ENCODE data around the gene LANCL3.

Gene LANCL3

GRCh38 chrX:37651921-37652452 is 80.5 kb downstream of the LANCL3 start:
- Mint-ChIP-seq H3K27ac (no peak overlapping the region), H3K4me1 (no peaks in the 10 kb centered on the region), H3K9me3 (no peaks in the 10 kb centered on the region), H3K27me3 (no peaks in the 10 kb centered on the region), H3K36me3 (ENCODE audit: low read depth) (no peaks in the 10 kb centered on the region), H3K4me3 (no peak overlapping the region)
- DNase-seq (no peak), ATAC-seq (no peak)

GRCh38 chrX:37652589-37653231 is 81.2 kb downstream of the LANCL3 start:
- DNase-seq (no peak), ATAC-seq (no peak)
- H3K4me1 Mint-ChIP-seq: no peaks in the 10 kb centered on the region
- no peaks in the 10 kb centered on the region for H3K9me3 Mint-ChIP-seq
- no peak overlapping the region for H3K4me3 Mint-ChIP-seq
- H3K36me3 Mint-ChIP-seq (ENCODE audit: low read depth): no peaks in the 10 kb centered on the region
- H3K27ac Mint-ChIP-seq: no peak overlapping the region
- no peaks in the 10 kb centered on the region for H3K27me3 Mint-ChIP-seq

GRCh38 chrX:37653397-37654085 is 82.1 kb downstream of the LANCL3 start:
- H3K4me1 Mint-ChIP-seq: no peaks in the 10 kb centered on the region
- no peaks in the 10 kb centered on the region for H3K9me3 Mint-ChIP-seq
- H3K4me3 Mint-ChIP-seq: no peak overlapping the region
- H3K27me3 Mint-ChIP-seq: no peaks in the 10 kb centered on the region
- ATAC-seq (no peak), DNase-seq (no peak)
- no peak overlapping the region for H3K27ac Mint-ChIP-seq
- no peaks in the 10 kb centered on the region for H3K36me3 Mint-ChIP-seq (ENCODE audit: low read depth)

DNA sequence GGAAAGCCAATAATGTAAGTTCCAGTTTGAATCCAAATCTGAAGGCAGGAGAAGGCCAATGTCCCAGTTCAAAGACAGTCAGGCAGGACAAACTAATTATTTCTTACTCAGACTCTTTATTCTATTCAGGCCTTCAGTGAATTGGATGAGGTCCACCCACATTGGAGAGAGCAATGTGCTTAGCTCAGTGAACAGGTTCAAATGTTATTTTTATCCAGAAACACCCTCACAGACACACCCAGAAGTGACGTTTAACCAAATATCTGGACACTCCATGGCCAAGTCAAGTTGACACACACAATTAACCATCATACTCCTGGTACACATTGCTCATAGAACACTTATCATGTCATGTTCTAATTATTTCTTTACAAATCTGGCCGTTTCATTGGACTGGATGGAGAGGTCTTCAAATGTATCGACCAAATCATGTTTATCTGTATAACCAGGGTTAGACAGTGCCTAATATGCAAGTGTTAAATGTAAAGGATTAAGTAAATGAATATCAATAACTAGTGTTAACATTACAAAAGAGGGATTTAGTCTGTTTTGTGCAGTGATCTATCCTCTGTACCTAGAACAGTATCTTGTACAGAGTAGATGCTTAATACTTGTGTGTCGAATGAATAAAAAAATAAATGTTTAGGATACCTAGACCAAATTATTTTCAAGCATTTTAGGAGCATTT is 87.0 kb downstream of the LANCL3 start:
- Mint-ChIP-seq H3K27ac (no peak overlapping the region), H3K4me3 (no peak overlapping the region), H3K27me3 (no peaks in the 10 kb centered on the region), H3K9me3 (no peaks in the 10 kb centered on the region), H3K36me3 (ENCODE audit: low read depth) (no peaks in the 10 kb centered on the region), H3K4me1 (no peaks in the 10 kb centered on the region)
- ATAC-seq: no peak
- DNase-seq: no peak

GRCh38 chrX:37659047-37659446 is 87.6 kb downstream of the LANCL3 start:
- Mint-ChIP-seq H3K36me3 (ENCODE audit: low read depth) (no peaks in the 10 kb centered on the region), H3K4me3 (no peak overlapping the region), H3K4me1 (no peaks in the 10 kb centered on the region), H3K27ac (no peak overlapping the region), H3K9me3 (no peaks in the 10 kb centered on the region), H3K27me3 (no peaks in the 10 kb centered on the region)
- ATAC-seq (no peak), DNase-seq (no peak)

DNA sequence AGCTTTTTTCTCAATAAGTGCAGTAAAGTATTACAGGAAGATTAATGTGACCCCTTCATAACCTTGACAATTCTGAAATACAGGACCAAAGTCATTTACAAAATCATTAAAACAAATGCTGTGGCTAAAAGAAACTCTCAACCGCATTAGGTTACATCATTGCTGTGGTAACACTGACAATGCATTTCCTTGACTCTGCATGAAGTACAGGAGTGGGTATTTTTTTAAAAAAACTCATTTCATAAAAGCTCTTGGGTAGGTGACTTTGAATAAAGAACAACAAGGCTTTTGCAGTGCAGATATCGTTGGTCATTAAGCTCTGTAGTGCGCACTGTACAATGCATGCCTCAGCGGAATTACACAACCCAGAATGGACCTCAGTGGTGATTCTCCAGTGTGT is 90.7 kb downstream of the LANCL3 start:
- no peaks in the 10 kb centered on the region for H3K27me3 Mint-ChIP-seq
- no peak overlapping the region for H3K27ac Mint-ChIP-seq
- no peaks in the 10 kb centered on the region for H3K36me3 Mint-ChIP-seq (ENCODE audit: low read depth)
- no peaks in the 10 kb centered on the region for H3K4me1 Mint-ChIP-seq
- H3K4me3 Mint-ChIP-seq: no peak overlapping the region
- no peak for ATAC-seq
- no peak for DNase-seq
- H3K9me3 Mint-ChIP-seq: no peaks in the 10 kb centered on the region

DNA sequence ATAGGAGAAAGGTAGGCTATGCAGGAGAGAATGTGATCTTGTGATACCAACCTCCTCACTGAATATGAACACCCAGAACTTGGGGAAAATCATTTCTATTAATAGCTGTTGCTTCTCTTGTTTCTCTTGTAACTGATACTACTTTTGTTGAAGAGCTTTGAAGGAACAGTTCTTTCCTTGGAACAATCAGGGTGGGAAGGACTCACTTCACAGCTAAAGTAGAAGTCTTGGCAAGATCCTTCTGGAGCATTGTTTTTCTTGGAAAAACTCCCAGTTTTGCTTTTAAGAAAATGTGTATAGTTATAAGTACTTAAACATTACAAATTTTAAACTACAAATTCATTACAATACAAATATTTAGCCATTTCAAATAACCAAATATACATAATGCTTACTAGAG is 95.1 kb downstream of the LANCL3 start:
- Mint-ChIP-seq H3K4me3 (no peak overlapping the region), H3K36me3 (ENCODE audit: low read depth) (no peaks in the 10 kb centered on the region), H3K9me3 (no peaks in the 10 kb centered on the region), H3K4me1 (no peaks in the 10 kb centered on the region), H3K27ac (no peak overlapping the region), H3K27me3 (no peaks in the 10 kb centered on the region)
- DNase-seq: no peak
- no peak for ATAC-seq

GRCh38 chrX:37667141-37667540 is 95.7 kb downstream of the LANCL3 start:
- no peak for DNase-seq
- Mint-ChIP-seq H3K27me3 (no peaks in the 10 kb centered on the region), H3K36me3 (ENCODE audit: low read depth) (no peaks in the 10 kb centered on the region), H3K27ac (no peak overlapping the region), H3K4me3 (no peak overlapping the region), H3K9me3 (no peaks in the 10 kb centered on the region), H3K4me1 (no peaks in the 10 kb centered on the region)
- no peak for ATAC-seq

GRCh38 chrX:37672563-37672962 is 101.1 kb downstream of the LANCL3 start:
- ATAC-seq (no peak), DNase-seq (no peak)
- Mint-ChIP-seq H3K36me3 (ENCODE audit: low read depth) (no peaks in the 10 kb centered on the region), H3K27ac (no peak overlapping the region), H3K4me1 (no peaks in the 10 kb centered on the region), H3K27me3 (peaks cover 2% of the 10 kb centered on the region), H3K4me3 (no peak overlapping the region), H3K9me3 (no peaks in the 10 kb centered on the region)

GRCh38 chrX:37676811-37677210 is 105.3 kb downstream of the LANCL3 start:
- no peaks in the 10 kb centered on the region for H3K9me3 Mint-ChIP-seq
- no peaks in the 10 kb centered on the region for H3K4me1 Mint-ChIP-seq
- H3K4me3 Mint-ChIP-seq: no peak overlapping the region
- H3K27ac Mint-ChIP-seq: no peak overlapping the region
- peaks cover 2% of the 10 kb centered on the region for H3K27me3 Mint-ChIP-seq
- H3K36me3 Mint-ChIP-seq (ENCODE audit: low read depth): no peaks in the 10 kb centered on the region
- no peak for DNase-seq
- no peak for ATAC-seq

GRCh38 chrX:37677243-37677642 is 105.8 kb downstream of the LANCL3 start:
- H3K9me3 Mint-ChIP-seq: no peaks in the 10 kb centered on the region
- H3K27ac Mint-ChIP-seq: no peak overlapping the region
- peaks cover 2% of the 10 kb centered on the region for H3K27me3 Mint-ChIP-seq
- DNase-seq: no peak
- ATAC-seq: no peak
- no peak overlapping the region for H3K4me3 Mint-ChIP-seq
- H3K36me3 Mint-ChIP-seq (ENCODE audit: low read depth): no peaks in the 10 kb centered on the region
- H3K4me1 Mint-ChIP-seq: no peaks in the 10 kb centered on the region

DNA sequence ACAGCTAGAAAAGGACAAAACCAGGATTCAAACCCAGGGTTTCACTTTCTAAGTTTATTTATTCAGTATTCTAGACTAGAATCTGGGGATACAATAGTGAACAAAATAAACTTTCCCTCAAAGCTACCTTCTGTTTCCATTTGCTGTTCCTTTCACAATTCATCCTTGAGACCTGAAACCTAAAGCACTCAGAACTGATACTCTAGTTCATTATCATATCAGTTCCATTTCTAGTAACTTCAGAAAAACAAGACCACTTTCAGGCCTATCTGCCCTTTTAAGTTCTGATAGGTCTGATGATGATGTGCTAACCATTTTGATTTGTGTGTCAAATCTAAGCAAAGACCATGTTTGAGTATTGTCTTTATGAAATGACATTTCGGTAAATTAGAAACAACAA is 106.3 kb downstream of the LANCL3 start:
- Mint-ChIP-seq H3K27me3 (no peaks in the 10 kb centered on the region), H3K36me3 (ENCODE audit: low read depth) (no peaks in the 10 kb centered on the region), H3K4me3 (no peak overlapping the region), H3K4me1 (no peaks in the 10 kb centered on the region), H3K9me3 (no peaks in the 10 kb centered on the region), H3K27ac (no peak overlapping the region)
- ATAC-seq (no peak), DNase-seq (no peak)

DNA sequence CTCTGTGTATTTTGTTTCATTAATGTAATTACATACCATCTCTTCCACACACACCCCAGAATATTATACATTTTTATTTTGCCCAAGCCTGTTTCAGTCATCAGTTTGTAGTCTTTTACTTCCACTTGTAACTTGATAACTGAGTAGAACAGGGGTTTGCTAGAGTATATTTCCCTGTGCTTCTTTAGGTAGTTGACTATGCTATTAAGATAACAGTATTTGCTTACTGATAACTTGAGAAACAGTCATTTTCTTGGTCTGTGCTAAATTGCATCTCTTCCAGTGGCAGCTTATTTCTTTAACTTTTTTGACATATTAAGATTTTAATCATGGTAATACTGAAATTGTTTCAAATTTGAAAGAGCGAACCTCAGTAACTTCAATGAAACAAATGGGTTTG is 107.1 kb downstream of the LANCL3 start:
- no peaks in the 10 kb centered on the region for H3K27me3 Mint-ChIP-seq
- no peaks in the 10 kb centered on the region for H3K4me1 Mint-ChIP-seq
- no peak overlapping the region for H3K4me3 Mint-ChIP-seq
- no peaks in the 10 kb centered on the region for H3K9me3 Mint-ChIP-seq
- DNase-seq (no peak), ATAC-seq (no peak)
- no peak overlapping the region for H3K27ac Mint-ChIP-seq
- H3K36me3 Mint-ChIP-seq (ENCODE audit: low read depth): no peaks in the 10 kb centered on the region

GRCh38 chrX:37679230-37679629 is 107.8 kb downstream of the LANCL3 start:
- ATAC-seq: no peak
- DNase-seq: no peak
- H3K36me3 Mint-ChIP-seq (ENCODE audit: low read depth): no peaks in the 10 kb centered on the region
- no peaks in the 10 kb centered on the region for H3K9me3 Mint-ChIP-seq
- no peak overlapping the region for H3K27ac Mint-ChIP-seq
- no peak overlapping the region for H3K4me3 Mint-ChIP-seq
- H3K27me3 Mint-ChIP-seq: no peaks in the 10 kb centered on the region
- no peaks in the 10 kb centered on the region for H3K4me1 Mint-ChIP-seq

DNA sequence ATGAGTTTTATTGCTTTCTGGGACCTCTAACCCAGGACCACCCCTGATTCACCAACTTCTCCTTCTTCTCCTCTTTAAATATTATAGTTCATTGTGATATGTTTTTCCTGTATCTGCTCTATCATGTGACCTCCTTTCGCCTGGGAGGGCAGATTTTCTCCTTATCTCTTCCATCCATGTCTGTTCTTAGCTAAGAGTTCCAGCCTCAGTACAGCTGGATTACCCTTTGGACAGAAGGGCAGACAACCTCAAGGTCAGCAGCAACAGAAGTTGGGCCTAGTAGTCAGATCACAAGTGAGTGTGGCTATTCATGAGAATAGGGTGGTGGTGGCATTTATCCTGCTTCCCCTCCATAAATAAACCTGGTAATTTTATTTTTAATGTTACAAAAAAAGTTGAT is 108.4 kb downstream of the LANCL3 start:
- Mint-ChIP-seq H3K27me3 (no peaks in the 10 kb centered on the region), H3K9me3 (no peaks in the 10 kb centered on the region), H3K4me3 (no peak overlapping the region), H3K4me1 (no peaks in the 10 kb centered on the region), H3K27ac (no peak overlapping the region), H3K36me3 (ENCODE audit: low read depth) (no peaks in the 10 kb centered on the region)
- no peak for DNase-seq
- ATAC-seq: no peak
